HG03175 (cell line): ENCODE results near the gene DNAH17.

ENCODE experiments used
- ATAC-seq: cut with Tn5 transposase; IDR thresholded peaks from one replicate; pipeline ENCODE4 v1.9.1; 2021; ENCODE audit warnings: mild to moderate bottlenecking, moderate library complexity; ENCODE audit not compliant: unreplicated experiment

DNAH17 gene

DNA sequence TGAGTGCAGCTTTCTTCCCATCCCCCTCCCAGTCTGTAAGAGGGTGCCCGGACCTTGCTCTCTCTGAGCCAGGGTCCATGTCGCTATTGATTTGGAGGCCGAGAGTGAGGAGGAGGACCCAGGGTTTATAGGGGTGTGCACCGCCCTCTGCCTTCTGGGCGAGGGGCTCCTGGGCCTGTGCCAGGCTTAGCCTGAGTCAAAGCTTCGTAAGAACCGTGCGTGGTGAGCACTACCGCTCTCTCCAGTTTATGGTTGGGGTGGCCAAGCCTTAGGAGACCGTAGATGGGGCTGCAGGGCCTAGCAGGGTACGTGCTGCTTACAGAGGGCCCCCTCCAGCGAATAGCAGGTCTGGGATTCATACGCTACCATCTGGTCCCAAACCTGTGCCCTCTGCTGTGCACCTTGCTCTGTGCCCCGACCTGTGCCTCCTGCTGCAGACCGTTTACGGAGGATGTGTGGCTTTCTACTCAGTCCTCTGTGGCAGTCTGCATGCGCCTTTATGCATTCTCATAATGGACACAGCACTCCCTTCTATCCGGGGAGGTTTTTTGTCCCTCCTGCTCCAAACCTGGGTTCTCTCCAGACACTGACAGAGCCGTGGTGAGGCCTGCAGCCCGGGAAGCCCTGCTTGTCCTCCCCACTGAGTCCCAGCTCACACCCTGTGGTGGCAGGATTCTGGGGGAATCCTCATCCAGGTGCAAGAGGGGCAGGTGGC, 144.0 kb downstream of the DNAH17 start:
- ATAC-seq: no peak

DNA sequence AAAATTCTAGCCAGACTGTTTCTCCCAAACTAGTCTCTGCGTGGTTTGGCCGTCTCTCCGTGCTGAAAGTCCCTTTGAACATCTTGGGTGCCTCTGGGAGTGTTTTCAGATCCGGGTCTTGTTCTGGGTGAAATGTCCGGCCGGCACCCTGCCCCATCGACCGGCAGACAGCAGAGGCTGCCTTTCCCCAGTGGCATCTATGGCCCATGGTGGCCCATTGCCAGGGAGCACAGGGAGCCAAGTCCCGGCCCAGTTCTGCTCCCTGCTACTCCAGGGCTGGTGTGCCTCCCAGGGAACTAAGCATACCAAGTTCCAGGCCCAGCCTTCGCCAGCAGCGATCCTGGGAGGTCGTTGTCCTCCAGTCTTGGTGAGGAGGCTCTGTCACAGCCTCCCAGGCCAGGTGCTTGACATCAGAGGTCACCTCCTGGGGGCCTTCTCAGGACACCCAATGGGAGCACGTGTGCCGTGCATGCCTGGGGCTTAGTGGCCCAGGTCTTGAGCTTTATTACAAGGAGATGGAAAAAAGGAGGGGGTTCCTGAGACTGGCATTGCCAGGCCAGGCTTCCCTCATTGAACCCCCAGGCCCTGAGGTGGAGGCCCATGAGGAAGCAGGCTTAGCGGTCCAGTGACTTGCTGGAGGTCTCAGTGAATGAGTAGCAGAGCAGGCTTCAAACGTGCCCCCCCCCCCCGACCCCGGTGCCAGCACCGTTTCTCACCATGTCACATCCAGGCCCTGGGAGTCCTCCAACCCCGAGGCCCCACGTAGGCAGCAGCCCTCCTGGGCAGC, 144.8 kb downstream of the DNAH17 start:
- ATAC-seq: no peak

DNA sequence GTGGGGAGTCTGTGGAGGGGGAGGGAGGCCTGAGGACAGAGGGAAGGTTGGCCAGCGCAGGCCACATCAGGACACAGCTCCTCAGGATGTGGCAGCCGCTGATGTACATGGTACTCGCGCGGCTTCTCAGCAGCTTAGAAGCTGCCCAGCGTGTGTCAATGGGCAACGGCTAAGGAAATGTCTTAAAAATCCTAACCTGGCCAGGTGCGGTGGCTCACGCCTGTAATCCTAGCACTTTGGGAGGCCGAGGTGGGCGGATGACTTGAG, 145.6 kb downstream of the DNAH17 start:
- no peak for ATAC-seq

DNA sequence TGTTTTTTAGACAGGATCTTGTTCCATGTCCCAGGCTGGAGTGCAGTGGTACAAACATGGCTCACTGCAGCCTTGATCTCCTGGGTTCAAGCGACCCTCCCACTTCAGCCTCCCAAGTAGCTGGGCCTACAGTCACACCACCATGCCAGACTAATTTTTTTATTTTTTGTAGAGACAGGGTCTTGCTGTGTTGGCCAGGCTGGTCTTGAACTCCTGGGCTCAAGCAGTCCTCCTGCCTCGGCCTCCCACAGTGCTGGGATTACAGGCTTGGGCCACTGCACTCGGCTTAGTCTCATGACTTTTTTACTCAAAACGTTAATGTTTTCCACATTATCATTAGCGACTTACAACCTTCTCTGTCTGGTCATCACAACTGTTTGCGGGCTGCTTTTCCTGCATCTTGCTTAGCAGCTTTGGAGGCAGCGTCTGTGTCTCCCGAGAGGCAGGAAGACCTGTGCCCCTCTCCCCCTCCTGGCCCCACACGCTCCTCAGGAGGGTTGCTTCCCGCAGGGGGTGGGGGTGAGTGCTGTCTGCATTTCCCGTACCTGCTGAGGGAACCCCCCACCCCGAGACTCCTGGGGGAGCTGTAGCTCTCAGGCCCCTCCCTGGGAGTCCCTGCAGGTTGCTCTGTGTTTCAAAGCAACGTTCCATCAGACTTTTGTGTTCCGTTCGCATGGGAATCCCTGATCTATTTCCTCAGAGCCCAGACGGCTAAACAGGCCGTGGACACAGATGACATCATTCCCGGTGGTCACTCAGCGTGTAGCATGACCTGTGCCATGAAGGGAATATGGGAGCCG, 146.1 kb downstream of the DNAH17 start:
- no peak for ATAC-seq

DNA sequence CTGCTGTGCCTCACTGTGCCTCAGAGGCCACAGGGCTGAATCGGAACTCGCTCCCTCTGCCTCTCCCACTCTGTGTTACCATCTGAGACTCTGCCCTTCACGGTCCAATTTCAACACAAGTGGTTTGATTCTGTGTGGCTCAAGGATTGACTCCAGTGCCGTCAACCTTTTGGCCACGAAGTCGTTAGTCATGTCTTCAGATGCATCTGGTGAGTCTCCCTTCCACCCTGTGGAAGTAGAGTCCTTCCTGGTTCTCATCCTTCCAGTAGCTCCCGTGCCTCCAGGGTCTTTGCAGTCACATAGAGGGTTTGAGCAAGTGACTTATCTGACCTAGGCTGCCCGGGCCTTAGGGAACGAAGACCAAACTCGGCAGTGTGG, 147.6 kb downstream of the DNAH17 start:
- ATAC-seq: no peak

DNA sequence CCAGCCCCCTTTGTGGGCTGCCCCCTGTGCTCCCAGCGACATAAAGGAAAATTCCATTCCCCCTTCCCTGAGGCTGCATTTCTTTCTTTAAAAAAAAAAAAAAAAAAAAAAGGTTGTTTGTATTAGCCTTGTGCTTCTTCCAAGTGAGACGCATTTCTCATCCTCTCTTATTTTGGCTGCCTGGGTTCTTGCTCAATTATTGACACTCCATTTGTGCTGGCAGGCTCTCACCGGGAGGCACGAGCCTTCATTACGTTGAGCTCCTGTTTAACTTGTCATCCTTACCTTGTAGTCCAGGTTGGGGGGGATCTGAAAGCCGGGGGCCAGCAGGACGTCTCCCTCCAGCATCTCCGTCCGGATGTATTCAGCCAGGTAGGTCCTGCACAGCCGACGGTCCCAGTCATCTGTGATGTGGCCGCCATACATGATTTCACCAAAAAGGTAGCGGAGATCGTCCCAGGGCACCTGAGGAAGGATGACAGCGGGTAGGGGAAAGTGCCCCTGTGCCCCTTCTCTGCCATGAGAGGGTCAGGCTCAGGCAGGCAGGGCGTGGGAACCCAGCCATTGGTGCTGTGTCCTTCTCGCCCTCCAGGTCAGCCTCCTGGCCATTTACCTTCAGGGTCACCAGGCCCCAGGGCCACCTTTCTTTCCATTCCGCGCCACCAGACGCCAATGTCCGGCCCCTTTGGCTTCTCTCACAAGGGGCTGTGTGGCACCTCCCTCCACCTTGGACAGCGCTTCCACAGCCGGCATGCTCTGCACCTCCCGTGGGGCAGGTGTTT, 148.2 kb downstream of the DNAH17 start:
- ATAC-seq: no peak

DNA sequence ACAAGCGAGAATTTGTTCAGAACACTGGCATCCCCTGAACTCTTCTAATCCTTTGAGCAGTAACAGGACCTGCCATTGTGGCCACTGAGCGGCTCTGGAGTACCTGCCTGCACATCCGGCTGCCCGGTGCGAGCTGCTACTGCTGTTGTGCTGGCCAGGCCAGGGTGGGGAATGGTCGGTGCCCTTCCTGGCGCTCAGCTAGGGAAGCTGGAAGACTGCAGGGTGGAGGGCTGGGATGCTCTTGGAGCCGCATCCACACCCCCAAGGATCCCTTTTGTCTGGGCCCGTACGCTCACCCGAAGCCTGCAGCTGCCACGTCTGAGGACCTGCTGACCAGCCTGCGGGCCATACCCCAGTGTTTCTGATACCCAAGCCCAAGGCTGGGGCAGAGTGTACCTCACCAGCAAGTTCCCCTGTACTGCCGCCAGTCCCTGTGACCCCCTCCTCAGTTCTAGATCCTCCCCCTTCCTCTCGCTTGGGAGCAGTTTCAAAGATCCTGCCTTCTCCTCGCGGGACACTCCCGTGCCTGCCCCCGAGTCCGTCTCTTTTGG, 149.1 kb downstream of the DNAH17 start:
- ATAC-seq: no peak

DNA sequence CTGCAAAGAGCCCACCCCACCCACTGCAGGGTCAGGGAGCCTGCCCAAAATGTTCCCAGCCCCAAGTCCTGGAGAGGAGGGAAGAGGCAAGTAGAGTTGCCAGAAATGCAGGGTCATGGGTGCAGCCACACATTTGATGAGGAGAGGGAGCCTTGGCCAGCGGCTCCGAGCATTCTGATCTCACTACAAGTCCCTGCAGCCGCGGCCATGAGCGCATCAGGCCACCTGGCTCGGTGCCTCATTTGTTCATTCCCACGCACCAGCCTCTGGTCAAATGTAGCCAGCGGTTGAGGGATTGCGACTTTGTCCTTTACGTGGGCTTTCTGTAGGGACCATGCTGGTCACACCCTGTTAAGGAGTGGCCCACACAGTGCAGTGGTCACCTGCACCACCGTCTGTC, 150.1 kb downstream of the DNAH17 start:
- ATAC-seq: no peak

DNA sequence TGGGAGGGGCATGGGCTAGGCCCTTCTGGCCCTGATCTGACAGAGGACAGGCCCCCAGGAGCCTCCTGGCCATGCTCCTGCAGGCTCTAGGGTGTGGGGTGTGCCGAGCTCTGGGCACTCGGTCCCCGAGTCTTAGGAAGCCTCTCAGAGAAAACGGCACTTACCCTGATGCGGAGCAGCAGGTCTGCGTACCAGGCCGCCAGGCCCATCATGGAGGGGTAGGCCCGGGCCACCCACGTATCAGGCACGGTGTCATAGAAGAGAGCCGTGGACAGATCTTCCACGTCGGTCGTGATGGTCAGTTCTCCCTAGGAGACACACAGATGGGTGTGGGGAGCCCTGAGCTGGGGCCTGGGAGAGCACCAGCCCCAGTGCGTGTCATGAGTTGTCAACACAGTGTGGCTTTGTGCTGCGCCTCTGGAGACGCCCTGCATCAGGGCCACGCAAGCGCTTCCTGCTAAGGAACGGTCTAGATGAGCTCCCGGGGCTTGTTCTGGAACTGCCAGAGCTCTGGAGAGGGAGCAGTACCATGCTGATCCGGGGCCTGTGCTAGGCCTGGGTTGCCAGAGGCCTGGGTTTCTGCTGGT, 150.8 kb downstream of the DNAH17 start:
- no peak for ATAC-seq

DNA sequence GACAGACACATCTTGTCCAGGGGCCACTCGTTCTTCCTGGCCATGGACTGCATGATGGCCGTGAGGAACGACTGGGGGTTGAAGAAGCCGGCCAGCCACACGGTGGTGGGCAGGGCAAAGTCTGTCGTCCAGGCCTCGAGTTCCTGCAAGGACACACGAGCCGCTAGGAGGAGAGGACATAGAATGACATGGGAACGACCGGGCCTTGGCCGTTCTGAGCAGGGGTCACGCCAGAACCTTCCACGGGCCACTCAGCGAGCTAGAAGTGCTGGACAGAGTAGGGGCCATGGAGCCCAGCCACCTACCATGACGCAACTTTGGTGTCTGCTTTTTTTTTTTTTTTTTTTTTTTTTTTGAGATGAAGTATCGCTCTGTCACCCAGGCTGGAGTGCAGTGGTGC, 151.8 kb downstream of the DNAH17 start:
- ATAC-seq: no peak

DNA sequence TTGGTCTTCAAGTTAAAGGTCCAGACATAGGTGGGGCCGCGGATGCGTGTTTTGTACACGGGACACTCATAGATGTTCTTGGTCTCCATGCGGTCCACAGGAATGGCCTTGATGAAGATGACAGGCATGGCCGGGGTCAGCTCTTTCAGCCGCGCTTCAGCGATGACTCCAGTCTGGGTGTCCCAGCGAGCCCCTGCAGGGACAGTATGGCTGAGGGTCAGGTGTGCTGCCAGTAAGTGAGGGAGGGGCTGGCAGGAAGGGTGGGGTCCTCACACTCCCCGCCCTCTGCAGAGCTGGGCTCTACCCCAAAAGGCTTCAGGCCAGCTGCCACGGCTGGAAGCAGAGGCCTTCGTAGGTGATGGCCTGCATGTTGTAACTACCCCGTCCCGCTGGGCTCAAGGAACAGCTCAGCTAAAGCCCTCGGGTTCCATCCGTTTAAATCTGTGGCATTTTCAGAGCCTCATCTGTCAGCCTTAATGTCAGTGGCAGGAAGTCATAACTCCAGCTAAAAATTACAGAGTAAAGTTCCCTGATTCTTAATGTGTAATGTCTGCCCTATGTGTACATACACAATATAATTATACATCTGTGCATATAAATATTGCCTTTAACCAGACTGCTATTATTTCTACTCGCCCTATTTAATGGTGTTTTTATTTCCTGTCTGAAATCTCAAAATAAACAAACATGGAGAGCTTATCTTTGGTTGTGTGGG, 153.1 kb downstream of the DNAH17 start:
- ATAC-seq: no peak

DNA sequence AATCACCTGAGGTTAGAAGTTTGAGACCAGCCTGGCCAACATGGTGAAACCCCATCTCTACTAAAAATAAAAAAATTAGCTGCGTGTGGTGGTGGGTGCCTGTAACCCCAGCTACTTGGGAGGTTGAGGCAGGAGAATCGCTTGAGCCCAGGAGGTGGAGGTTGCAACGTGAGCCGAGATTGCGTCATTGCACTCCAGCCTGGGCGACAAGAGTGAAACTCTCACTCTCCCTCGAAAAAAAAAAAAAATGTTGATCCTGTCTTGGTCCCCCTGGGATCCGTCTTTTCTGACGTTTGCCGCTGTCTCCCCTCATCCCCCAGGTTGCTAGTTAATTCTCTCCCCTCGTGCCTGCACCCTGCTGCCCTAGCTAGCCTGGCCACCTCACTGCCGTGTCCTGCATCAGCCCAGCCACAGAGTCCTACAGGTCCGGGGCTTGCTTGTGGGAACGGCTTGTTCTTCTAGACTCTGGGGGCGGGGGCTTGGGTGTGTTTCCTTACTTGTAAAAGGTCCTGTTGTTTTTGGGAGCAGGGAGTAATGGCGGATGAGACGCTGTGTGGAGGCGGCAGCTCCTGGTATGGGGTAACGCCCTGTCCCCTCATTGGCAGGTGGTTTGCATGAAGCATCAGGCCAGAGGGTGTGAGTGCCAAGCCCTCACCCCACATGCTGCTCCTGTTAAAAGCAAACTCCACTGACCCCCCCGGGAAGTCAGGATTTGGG, 154.2 kb downstream of the DNAH17 start:
- no peak for ATAC-seq

DNA sequence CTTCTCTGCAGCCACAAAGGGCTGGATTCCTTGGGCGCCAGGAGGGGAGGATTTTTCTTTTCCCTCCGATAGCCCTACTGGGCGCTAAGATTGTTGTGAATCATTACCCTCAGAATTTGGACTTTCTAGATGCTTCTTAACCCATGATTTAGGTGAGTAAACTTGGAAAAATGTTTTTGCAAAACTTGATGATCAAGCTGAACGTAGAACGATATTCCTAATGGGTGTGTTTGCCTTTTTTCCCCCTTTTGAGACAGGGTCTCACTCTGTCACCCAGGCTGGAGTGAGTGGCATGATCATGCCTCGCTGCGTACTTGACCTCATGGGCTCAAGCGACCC, 155.0 kb downstream of the DNAH17 start:
- no peak for ATAC-seq

DNA sequence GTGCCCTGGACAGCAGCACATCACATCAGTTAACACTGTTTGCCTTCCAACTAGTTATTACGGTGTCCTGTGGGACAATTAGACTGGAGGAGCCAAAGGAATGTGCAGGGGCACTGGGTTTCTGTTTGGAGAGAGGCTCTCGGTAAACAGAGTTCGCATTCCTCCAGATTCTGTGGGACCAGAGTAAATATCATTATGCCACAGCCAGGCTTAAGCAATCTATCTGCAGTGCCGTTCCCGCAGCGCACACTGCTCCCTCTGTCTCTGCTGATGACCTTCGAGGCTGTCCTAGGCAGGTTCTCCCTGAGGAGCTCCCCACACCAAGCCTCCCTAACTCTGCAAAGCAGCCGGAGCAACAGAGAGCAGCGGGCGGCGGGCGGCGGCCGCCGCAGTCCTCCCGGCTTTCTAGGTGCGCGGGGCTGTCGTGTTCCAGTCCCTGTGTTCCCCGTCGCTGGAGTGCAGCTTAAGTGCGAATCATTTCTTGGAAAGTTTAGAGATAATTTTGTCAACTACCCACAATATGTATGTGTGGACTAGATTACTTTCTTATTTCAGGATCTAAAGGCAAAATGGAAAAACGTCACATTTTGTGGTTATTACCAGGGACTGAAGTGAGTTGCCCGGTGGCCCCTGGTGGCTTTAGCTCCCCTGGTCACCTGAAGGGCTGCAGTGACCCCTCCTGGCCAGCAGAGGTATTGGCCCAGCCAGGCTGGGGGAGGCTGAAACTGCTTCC, 155.5 kb downstream of the DNAH17 start:
- ATAC-seq: no peak

DNA sequence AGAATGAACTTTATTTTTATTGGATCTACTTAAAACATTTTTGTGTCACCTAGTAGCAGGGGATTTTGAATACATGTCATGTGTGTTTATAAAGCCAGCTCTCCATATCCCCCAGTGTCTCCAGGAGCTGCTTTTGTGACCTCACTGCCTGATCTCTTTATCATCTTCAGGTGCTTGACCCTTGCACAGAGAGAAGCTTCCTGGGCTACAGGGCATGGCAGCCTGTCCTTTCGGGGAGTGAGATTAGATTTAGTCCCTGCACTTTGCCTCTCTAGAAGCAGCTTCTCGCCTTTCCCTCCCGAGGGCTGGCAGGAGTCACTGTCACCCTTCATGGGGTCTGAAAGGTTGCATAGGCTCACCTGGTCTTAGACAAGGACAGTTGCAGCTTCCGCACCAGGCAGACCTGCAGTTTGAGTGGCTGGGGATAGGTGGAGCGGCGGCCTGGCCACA, 156.1 kb downstream of the DNAH17 start:
- no peak for ATAC-seq

DNA sequence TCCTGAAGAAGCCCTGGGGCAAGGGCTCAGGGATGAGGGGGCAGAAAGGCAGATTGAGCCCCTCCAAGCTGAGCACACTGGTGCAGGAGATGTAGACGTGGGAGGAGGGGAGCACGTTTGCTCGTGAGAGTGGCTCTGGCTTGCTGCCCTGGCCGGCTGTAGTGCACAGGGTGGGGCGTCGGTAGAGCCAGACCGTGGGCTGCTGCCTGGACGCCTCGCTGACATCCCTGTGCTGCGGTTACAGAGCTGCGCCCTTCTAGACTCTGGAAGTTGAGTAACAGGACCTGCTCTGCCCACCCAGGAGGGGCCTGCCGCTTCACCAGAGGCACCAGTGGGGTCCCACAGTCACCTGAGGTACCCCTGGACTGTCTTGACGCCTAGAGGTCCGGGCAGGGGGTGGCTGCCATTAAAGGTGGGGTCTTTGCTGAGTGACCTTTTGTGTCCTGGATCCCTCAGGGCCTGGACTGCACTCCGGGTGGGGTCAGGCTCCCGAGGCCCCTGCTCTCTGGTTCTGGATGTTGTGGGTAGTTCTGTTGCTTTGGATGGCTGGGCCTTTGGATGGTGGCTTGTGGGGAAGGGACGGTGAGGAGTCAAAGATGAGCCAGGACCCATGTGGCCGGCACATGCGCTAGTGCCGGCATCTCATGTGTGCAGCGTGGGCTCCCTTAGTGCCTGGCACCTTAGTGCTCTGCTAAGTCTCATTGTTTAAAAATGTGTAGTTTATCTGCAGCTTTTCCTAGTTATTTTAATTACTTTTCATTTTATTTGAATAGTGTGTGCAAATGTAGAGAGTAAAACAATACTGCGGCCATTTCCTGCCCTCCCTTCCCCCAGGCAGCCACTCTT, 157.0 kb downstream of the DNAH17 start:
- ATAC-seq: no peak

DNA sequence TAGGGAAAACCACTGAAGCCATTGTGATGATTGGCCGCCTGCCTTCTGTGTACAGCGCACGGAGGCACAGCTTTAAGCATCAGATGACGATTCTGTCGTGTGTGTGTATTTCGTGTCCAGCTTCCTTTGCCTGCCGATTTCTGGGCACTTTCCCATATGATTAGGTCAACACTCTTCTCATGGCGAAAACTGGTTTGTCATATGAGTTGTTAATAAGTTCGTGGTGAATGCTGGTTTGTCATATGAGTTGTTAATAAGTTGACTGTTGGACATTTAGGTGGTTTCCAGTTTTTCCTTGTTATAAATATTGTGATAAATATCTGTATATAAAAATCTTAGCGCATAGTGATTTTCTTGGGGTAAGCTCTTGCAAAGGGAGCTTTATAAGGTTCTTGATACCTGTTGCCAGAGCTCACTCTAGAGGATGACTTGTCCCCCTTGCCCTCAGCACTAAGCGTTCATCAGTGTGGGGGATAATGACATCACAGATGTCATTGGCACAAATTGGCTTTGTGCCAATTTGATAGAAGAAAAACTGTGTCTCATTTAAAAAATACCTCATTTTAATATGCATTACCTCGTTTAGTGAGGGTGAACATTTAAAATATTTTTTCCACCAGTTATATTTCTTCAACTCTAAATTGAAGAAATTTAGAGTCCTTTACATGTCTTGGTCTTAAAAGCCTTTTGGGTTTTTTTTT, 158.7 kb downstream of the DNAH17 start:
- ATAC-seq: no peak
